ENCODE data around the gene DUSP28. TPM values are rescaled to one million over a fixed set of nuclear protein-coding genes. Genes with fewer than 3 reads are reported as not detected.

The DUSP28 gene
- polyA plus RNA-seq, 1 experiment = 6.1 TPM

GRCh38 chr2:240596080-240596460, 35.9 kb downstream of the DUSP28 start:
- no peak for TF ChIP-seq CTCF (IDR thresholded peaks at IDR 0.05; ENCODE audit: low read depth, low read length)
- Histone ChIP-seq H3K4me3 (ENCODE audit: low read depth, low read length) (no peak overlapping the region), H3K9me3 (ENCODE audit: control insufficient read depth, insufficient read depth, low read length) (no peaks in the 10 kb centered on the region; the same call in 1 of the 2 replicates), H3K27ac (ENCODE audit: low read depth, low read length) (no peak overlapping the region), H3K27me3 (ENCODE audit: control insufficient read depth, insufficient read depth, low read length) (no peaks in the 10 kb centered on the region)
- DNase-seq (ENCODE audit: low read depth, low spot score) = no peak
- CTCF ChIA-PET = no interaction called here
- POLR2A ChIA-PET = no interaction called here

GRCh38 chr2:240596491-240596931, 36.4 kb downstream of the DUSP28 start:
- Histone ChIP-seq H3K9me3 (ENCODE audit: control insufficient read depth, insufficient read depth, low read length) (no peaks in the 10 kb centered on the region; the same call in 1 of the 2 replicates), H3K27me3 (ENCODE audit: control insufficient read depth, insufficient read depth, low read length) (no peaks in the 10 kb centered on the region), H3K27ac (ENCODE audit: low read depth, low read length) (no peak overlapping the region), H3K4me3 (ENCODE audit: low read depth, low read length) (no peak overlapping the region)
- CTCF ChIA-PET = no interaction called here
- POLR2A ChIA-PET = no interaction called here
- DNase-seq (ENCODE audit: low read depth, low spot score) = no peak
- no peak for TF ChIP-seq CTCF (IDR thresholded peaks at IDR 0.05; ENCODE audit: low read depth, low read length)

- H3K9me3 ChIP-seq (ENCODE audit: control insufficient read depth, insufficient read depth, low read length) = no peaks in the 10 kb centered on the region; the same call in 1 of the 2 replicates
- TF ChIP-seq CTCF (IDR thresholded peaks at IDR 0.05; ENCODE audit: low read depth, low read length) = no peak
- no peak overlapping the region for H3K27ac ChIP-seq (ENCODE audit: low read depth, low read length)
- no peak overlapping the region for H3K4me3 ChIP-seq (ENCODE audit: low read depth, low read length)
- H3K27me3 ChIP-seq (ENCODE audit: control insufficient read depth, insufficient read depth, low read length) = no peaks in the 10 kb centered on the region
- no peak for DNase-seq (ENCODE audit: low read depth, low spot score)
- ChIA-PET CTCF (no interaction called here), POLR2A (interaction anchor here (2.1 kb wide), 1 partner anchor 11 kb away, joined by 5 read pairs; the partner anchor contains the start of gene CAPN10)
Measured at GRCh38 chr2:240597054-240597418, 36.9 kb downstream of the DUSP28 start.

GRCh38 chr2:240597419-240598181, 37.4 kb downstream of the DUSP28 start:
- no peak for TF ChIP-seq CTCF (IDR thresholded peaks at IDR 0.05; ENCODE audit: low read depth, low read length)
- ChIA-PET POLR2A (interaction anchor here (2.1 kb wide), 1 partner anchor 11 kb away, joined by 5 read pairs; the partner anchor contains the start of gene CAPN10), CTCF (no interaction called here)
- Histone ChIP-seq H3K27me3 (ENCODE audit: control insufficient read depth, insufficient read depth, low read length) (no peaks in the 10 kb centered on the region), H3K9me3 (ENCODE audit: control insufficient read depth, insufficient read depth, low read length) (no peaks in the 10 kb centered on the region; the same call in 1 of the 2 replicates), H3K4me3 (ENCODE audit: low read depth, low read length) (no peak overlapping the region), H3K27ac (ENCODE audit: low read depth, low read length) (no peak overlapping the region)
- DNase-seq (ENCODE audit: low read depth, low spot score) = no peak

GRCh38 chr2:240598311-240598911, 38.3 kb downstream of the DUSP28 start:
- TF ChIP-seq CTCF (IDR thresholded peaks at IDR 0.05; ENCODE audit: low read depth, low read length) = no peak
- no peak for DNase-seq (ENCODE audit: low read depth, low spot score)
- H3K4me3 ChIP-seq (ENCODE audit: low read depth, low read length) = no peak overlapping the region
- CTCF ChIA-PET = no interaction called here
- H3K27me3 ChIP-seq (ENCODE audit: control insufficient read depth, insufficient read depth, low read length) = no peaks in the 10 kb centered on the region
- H3K27ac ChIP-seq (ENCODE audit: low read depth, low read length) = no peak overlapping the region
- no peaks in the 10 kb centered on the region; the same call in 1 of the 2 replicates for H3K9me3 ChIP-seq (ENCODE audit: control insufficient read depth, insufficient read depth, low read length)
- POLR2A ChIA-PET = interaction anchor here (2.1 kb wide), 1 partner anchor 12 kb away, joined by 5 read pairs; the partner anchor contains the start of gene CAPN10
